Cardiac fibroblast (primary cell): ENCODE data around the gene CNIH2.

Experiments used
- DNase-seq, 2 donors: peaks; one replicate each; pipeline versions ENCODE4 v3.0.0 to v3.0.0-alpha.2; 2010; ENCODE audit warnings: low read depth in 2 of 2
- H3K4me3 ChIP-seq, 2 donors: replicated peaks in 1 of 2; 1 replicate in 1 of 2; 2 replicates in 1 of 2; pipeline ENCODE4 v1.5.1; 2011; ENCODE audit warnings: low read depth in 2 of 2, low read length in 2 of 2, mild to moderate bottlenecking in 2 of 2, moderate library complexity in 1 of 2
- CTCF ChIP-seq: IDR thresholded peaks from one replicate; pipeline ENCODE4 v1.5.1; 2011; ENCODE audit warnings: low read depth, mild to moderate bottlenecking, low read length, inconsistent platforms

The CNIH2 gene

GRCh38 chr11:66263785-66264184, 14.2 kb upstream of the CNIH2 start:
- TF ChIP-seq CTCF = no peak
- no peak for DNase-seq
- H3K4me3 ChIP-seq = no peak overlapping the region

GRCh38 chr11:66264383-66264782, 13.6 kb upstream of the CNIH2 start:
- no peak for DNase-seq
- no peak for TF ChIP-seq CTCF
- no peak overlapping the region for H3K4me3 ChIP-seq

- DNase-seq = no peak
- no peak overlapping the region for H3K4me3 ChIP-seq
- TF ChIP-seq CTCF = peak; percentile 46
Measured at GRCh38 chr11:66264914-66265313, 13.1 kb upstream of the CNIH2 start.

- no peak for DNase-seq
- no peak for TF ChIP-seq CTCF
- H3K4me3 ChIP-seq = no peak overlapping the region
Measured at GRCh38 chr11:66265531-66266377, 12.2 kb upstream of the CNIH2 start.

GRCh38 chr11:66266378-66267038, 11.5 kb upstream of the CNIH2 start:
- DNase-seq = no peak
- TF ChIP-seq CTCF = no peak
- H3K4me3 ChIP-seq = peak overlapping the region in 1 of 2 donors; percentile 60

- DNase-seq = no peak
- peak overlapping the region; percentile 60 to 92 for H3K4me3 ChIP-seq
- no peak for TF ChIP-seq CTCF
Measured at GRCh38 chr11:66267039-66267378, 11.0 kb upstream of the CNIH2 start.
